NCI-H146 (cell line): ENCODE results near the gene ASPM.
"Not testable (repeated sequence)": the region's sequence is repeated elsewhere in the genome, so short reads cannot be mapped to it uniquely, and the experiment has no call there.

ENCODE experiments used
- DNase-seq: peaks from one replicate; lab custom pipeline; 2025; lab: John Stamatoyannopoulos, UW

ASPM gene

DNA sequence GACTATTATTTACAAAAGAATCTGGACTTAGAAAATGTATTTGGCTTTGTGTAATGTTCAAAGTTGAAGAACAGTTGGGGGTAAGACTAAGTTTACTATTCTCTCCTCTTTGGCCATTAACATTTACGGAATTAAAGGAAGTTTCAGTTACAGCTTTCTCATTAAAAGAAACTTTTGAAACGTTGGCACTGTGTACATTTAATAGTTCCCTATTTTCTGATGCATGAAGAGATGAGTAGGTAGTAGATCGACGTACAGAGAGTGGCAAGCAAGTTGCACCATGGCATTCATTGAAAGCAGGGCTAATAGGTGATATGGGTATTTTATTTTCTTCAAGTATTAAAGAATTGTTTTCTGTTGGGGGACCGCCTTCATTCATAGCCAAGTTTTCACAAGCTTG is 3.2 kb downstream of the ASPM start:
- no peak for DNase-seq

DNA sequence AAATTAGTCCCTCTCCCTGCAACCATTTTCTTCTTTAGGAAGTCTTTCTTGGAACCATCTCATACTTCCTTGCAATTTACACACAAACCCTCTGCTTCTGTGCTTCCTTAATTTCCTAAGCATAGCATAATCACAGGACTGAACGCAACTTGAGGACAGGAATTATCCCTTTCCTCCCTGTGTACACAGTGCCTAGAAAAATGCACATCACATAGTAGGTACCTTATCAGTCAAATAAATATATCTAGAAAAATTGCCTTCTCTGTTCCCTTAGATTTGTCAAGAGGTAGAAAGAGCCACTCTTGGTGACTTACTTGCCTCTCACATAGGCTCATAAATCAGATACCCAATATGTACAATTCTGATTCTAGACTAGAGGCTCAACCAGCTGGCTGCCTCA is 4.9 kb downstream of the ASPM start:
- DNase-seq = no peak

DNA sequence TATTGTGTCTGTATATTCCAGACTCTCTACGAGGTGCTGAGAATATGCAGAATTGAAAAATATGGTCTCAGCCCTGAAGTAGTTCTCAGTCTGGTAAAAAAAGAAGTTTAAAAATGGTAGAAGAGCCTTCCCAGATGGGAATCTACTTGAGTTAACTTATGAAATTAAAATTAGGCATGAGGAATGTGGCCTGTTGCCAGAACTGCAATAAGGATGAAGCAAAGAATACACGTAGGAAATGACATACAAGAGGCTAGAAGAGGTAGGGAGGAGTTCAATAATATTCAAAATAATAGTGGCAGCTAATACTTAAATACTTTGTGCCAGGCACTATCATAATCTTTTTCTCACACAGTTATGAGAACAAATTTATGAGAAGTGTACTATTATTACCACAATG is 6.3 kb downstream of the ASPM start:
- no peak for DNase-seq

DNA sequence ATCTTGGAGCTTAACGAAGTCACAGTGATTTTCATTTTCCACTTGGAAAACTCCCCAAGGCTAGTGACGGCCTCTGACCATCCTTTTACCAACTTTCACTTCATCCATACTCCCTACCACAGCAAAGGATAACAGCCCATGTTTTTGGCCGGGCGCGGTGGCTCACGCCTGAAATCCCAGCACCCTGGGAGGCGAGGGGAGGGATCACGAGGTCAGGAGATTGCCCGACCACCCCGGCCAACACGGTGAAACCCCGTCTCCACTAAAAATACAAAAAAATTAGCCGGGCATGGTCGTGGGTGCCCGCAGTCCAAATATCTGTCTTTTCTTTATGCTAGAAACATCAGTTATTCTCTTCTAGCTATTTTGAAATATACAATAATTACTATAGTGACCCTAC is 7.3 kb downstream of the ASPM start:
- DNase-seq = no peak

DNA sequence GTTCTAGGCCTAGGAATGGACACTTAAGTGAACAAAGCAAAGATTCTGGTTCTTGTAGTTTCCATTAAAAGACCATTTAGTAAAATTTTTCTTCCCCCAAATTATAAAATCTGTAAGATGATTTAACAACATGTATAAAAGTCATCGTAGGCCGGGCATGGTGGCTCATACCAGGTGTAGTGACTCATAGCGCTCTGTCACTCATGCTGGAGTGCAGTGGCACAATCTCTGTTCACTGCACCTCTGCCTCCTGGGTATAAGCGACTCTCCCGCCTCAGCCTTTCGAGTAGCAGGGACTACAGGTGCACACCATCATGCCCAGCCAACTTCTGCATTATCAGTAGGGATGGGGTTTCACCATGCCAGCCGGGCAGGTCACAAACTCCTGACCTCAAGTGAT is 9.1 kb downstream of the ASPM start:
- no peak for DNase-seq

DNA sequence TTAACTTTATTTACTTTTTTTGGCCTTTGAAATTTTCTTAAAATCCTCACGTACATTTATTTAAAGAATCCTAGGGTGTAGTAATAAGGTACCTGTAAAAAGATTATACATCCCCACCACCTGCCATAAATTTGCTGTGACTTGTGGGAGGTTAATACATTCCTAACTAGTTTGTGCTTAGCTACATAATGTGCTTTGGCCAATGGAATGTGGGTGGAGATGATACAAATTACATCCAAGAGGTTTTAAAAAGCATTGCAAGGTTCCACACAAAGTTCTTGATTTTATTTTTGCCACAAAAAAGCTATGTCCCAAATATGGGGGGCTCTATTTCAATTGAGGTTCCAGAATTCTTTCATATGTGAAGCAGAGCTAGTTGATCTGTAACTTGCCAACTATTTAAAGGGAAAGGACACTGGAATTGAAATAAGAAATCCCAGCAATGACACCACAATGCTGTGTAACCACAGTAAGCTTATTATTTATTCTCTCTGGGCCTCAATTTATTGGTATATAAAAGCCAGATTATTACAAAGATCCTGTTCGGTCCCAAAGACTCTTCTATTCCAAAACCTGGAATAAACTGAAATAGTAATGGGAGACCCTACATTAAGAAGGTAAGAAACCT is 15.7 kb downstream of the ASPM start:
- no peak for DNase-seq

DNA sequence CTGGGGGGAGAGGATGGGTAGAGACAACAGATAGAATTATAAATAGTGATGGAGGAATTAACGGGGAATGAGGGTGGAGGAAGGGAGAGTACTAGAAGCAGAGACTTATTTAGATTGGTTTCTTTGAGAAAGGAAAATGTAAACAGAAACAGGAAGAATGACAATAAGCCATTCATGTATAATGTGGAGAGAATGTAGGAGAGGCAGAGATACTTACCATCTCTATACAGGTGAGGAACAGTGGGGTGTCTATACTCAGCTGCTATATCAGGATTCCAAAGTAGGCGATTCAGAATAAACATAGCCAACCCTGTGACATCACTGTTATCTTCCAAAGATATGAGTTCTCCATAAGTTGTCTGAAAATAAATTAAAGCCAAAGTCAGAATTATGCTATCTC is 16.8 kb downstream of the ASPM start:
- no peak for DNase-seq

DNA sequence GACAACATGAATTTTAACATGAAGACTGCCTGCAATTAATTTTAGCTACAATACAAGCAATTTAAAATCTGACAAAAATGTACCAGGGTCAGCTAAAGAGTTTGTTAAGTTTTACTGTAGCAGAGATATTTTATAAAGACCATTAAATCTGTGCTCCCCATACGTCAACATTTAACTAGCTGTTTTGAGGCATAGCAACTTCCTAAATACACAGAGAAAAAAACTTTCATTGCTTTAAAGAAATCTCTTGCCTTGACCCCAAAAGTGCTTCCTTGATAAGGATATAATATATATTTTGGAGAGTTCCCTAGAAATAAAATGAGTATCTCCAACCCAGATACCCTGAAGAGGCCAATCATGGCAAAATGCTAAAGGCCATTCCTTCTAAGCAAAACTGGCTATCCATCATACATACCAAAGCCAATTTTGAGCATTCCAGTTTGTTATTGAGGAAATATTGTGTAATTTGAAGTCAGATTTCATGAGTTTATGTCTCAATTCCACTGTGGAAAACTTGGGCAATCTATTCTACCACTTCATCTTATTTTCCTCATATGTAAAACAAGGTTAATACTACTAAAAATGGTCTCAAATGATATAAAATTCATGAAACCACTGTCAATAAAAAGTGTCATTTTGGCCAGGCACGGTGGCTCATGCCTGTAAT is 19.1 kb downstream of the ASPM start:
- DNase-seq = no peak

DNA sequence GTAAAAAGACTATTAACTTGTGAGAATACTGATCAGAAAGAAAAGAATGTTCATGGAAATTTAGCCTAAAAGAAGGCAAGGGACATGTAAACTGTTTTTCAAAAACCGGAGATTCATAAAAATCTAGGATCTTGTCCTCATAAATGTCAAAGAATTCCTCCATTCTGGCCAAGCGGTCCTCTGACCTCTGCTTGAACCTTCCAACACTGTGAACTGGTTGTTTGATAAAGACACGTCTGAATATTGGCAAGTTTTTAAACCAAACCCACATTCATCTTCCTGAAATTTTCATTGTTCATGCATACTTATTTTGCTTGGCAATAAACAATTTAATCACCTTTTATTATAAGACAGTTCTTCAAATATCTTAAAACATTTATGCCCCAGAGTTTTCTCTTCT is 19.8 kb downstream of the ASPM start:
- no peak for DNase-seq

DNA sequence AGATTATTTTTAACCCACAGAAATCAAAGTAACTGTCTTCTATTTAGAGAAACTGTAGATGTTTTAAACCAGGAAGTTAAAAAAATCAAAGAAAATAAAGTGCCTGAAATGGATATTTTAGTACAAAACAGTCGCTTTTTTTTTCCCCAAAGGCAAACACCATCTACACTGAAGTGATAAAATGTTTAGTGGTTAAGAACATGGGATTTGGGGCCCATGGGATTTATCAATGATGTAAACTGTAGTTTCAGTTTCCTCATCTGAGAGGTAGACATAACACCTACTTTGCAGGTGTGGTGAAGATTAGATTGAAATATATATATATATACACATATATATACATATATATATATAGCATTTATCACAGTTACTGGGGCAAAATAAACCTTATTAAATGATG is 22.1 kb downstream of the ASPM start:
- no peak for DNase-seq

DNA sequence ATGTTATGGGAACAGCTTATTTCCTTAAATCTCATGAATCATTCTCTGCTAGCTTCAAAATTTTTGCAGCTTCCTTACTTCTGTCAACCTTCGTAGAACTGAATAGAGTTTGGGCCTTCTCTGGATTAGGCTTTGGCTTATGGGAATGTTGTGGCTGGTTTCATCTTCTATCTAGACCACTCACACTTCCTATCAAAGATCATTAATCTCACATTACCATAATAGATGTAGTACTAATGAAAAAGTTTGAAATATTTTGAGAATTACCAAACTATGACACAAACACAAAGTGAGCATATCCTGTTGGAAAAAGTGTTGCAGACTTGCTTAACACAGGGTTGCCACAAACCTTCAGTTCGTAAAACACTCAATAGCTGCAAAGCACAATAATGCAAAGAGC is 30.3 kb downstream of the ASPM start:
- no peak for DNase-seq

DNA sequence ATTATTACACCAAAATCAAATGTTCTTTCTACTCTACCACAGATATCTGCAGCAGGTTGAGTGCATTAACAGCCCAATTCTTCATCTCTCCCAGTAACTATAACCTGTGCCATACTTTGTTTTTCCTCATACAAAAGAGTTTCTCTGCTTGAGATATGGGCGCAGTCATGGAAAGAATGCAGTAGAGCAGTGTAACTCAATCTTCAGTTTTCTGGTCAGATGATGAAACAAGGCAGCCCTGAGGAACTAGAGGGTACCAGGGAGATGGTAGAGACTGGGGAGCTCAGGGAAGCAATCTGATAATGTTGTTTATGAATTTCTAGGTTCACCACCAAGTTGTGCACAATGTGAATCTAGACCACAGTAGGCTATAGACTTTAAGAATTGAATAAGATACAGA is 39.6 kb downstream of the ASPM start:
- DNase-seq = no peak

DNA sequence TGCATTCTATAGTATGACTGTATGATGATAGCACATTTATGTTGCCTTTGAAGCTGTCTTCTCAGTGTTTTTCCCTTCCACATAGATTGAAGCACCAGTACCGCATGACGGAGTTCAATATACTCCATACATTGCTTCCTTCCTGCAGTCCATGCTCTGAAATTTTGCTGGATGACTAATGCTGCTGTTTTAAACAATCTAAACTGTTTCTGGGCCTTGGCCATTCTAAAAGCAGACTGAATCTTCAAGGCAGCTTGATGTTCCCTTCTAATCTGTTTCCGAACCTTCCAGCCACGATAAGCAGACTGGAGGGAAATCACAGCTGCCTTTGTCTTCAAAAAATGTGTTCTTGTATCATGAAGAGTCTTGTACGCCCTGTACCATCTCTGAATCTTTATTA is 43.2 kb downstream of the ASPM start:
- DNase-seq = no peak

DNA sequence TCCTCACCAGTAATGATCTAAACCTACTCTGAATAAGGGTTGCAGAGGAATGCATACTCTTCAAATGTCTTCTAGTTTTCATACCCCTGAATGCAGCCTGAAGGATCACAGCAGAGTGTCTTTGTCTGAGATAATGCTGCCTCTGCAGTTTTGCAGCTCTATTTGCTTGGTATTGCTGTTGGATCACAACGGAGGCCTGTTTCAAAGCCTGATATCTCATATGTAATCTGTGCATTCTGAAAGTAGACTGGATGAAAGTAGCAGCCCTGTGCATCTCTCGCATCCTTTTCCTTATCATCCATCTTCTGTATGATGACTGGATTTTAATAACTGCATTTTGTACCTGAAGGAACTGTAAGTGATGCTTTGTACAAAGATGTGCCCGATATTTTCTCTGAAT is 44.5 kb downstream of the ASPM start:
- DNase-seq = no peak

DNA sequence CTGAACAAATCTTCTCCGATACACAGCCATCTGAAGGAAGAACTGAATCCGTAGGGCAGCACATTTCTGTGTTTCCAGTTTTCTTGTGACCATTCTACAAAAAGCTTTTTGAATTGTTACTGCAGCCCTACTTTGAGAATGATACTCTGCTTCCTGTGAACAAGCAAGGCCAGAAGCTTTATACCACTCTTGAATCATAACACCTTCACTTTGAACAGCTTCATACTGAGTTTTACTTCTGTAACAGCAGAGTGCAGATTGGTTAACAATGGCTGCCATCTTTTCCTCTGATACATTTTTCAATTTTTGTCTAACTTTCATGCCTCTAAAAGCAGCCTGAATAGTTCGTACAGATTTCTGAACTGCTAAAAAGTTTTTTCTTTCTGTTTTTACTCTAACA is 45.8 kb downstream of the ASPM start:
- DNase-seq = no peak

DNA sequence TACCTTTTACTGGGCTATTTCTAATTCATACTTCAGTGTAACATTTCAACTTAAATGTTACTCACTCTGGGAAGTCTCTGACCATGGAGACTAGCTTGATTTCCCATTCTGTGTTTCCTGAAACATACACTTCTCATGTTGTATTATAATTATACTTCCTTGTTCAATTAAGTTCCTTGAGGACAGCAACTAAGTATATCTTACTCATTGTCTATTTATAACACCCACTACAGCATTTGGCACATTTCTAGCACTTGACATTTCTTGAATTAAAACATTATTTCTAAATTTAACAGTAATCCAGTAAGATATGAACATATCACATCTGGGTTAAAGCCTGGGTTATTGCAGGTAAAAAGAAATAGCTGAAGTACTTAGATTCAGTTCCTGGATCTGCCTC is 47.0 kb downstream of the ASPM start:
- no peak for DNase-seq

DNA sequence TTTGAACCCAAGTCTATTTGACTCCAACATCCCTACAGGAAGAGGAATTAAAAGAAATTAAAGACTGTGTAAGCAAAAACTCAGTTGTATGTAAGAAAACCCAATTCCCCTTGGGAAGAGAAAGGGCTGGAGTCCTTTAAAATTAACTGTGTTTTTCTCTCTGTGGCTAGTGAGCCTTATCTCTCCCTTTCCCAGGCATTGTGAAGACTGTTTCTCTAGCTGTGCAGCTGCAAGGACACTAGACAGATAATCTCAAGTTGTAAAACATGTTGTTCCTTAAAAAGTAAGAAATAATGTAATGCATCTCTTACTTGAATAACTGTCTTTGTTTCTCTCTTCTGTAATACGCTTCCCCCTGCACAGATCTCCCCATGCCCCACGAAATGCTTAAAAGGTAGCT is 49.5 kb downstream of the ASPM start:
- DNase-seq = not testable (repeated sequence)

DNA sequence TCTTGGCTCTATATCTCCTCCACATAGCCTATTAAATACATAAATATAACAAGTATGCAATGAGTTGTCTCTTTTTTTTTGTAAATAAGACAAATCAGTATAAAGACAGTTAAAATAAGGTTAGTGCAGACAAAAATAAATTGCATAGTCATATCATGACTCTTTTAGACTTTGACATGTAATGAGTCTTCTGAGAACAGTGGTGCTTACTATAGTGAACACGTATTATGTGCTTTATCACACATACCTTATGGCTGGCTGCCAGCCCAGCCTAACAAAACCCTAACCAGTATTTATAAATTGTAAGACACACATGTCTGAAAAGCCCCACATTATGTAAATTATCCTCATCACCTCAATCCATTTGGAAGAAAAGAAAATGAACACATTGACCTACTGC is 50.3 kb downstream of the ASPM start:
- DNase-seq = no peak

DNA sequence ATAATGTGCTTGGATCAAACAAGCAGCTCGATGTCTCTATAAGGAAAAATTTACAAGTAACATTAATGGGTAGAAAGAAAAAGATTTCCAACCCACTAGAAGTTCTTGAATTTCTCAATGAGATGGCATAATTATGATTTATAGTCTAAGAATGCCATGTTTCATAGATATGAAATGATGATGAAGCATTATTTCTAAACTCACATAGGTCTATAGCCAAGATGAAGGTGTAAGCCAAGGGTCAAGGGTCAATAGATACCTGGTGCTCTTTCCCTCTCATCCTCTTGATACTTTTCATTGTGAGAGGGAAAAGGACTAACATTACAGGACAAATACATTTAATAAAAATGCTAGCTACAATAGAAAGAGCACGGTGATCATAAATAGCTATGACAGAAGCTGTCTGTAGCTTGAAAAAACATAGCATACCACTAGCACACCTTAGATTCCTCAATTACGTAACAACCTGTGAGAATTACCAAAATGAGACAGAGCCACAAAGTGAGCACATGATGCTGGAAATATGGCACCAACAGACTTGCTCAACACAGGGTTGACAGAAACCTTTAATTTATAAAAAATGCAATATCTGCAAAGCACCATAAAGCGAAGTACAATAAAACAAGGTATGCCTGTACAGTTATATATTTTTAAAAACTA is 53.1 kb downstream of the ASPM start:
- no peak for DNase-seq

DNA sequence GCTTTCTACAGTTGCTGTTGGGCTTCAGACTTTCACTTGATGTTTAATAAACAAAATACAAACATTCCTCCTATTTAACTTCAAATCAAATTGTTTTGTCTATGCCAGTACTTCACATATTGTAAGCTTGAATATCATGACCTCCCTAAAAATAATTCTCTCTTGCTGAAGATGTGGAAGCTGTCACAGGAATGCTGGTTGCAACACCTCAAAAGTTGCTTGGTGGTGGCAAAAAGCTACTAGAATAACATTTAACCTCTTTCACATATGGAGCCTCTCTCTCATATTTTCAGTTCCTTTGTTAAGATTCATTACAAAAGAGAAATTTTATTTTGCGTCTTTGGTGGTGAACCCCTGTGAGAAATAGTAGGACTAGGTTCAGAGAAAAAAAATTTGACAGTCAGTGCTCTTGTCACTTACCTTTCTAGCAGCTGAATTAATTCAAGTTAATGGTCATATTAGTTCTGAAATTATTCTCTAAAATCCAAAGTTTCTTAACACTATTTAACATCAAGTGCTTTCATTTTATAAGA is 53.9 kb downstream of the ASPM start:
- no peak for DNase-seq

DNA sequence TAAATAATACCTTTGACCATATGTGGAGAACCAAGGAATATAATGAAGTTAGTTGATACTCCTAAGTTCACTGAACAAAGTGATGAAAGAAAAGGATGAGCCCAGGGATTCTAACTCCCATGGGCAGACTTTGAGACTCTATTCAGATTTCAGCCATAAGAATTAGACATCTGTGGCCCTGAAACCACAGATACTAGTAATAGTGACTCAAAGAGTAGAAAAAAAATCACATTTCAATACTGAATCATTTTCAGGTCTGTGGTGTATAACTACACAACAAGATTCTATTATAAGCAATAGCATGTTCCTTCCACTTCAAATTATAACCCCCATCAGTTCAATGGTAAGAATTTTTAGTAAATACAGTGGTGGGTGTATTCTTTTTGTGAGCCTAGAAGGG is 63.0 kb downstream of the ASPM start:
- no peak for DNase-seq

DNA sequence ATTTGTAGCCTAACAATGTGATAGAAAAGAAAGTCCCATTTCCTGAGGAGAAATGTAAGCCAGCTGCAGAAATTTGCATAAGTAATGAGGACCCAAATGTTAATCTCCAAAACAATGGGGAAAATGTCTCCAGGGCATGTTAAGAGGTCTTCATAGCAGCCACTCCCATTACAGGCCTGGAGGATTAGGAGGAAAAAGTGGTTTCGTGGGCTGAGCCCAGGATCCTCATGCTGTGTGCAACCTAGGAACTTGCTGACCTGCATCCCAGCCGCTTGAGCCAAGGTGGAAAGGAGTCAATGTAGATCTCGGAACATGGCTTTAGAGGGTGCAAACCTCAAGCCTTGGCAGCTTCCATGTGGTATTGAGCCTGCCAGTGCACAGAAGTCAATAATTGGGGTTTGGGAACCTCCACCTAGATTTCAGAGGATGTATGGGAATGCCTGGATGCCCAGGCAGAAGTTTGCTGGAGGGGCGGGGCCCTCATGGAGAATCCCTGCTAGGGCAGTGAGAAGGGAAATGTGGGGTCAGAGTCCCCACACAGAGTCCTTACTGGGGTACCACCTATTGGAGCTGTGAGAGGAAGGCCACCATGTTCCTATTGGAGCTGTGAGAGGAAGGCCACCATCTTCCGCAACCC is 65.2 kb downstream of the ASPM start:
- no peak for DNase-seq

DNA sequence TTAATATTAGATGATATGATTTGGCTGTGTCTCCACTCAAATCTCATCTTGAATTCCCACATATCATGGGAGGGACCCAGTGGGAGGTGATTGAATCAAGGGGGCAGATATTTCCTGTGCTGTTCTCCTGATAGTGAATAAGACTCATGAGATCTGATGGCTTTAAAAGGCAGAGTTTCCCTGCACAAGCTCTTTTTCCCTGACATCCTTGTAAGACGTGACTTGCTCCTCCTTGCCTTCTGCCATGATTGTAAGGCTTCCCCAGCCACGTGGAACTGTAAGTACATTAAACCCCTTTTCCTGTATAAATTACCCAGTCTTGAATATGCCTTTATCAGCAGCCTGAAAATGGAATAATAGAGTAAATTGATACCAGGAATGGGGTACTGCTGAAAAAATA is 66.1 kb downstream of the ASPM start:
- no peak for DNase-seq
